Endothelial cell of umbilical vein (primary cell): ENCODE measurements around the gene VWA1.

Experiments
- POLR2A ChIP-seq: IDR thresholded peaks from 2 replicates; pipeline ENCODE4 v1.6.1; 2012; ENCODE audit warnings: low read depth, mild to moderate bottlenecking, control low read depth, low read length
- POLR2AphosphoS5 ChIP-seq: IDR thresholded peaks from 2 replicates; pipeline ENCODE4 v1.6.1; 2012; ENCODE audit warnings: low read depth, mild to moderate bottlenecking, control low read depth, low read length, moderate library complexity; ENCODE audit not compliant: insufficient read depth
- TF ChIP-seq, protein P1 (sequence below), 2 donors: IDR thresholded peaks; 1 replicate in 1 of 2; 2 replicates in 1 of 2; pipeline ENCODE4 v1.5.1; 2011; ENCODE audit warnings: low read length in 2 of 2, mild to moderate bottlenecking in 2 of 2, moderate library complexity in 2 of 2, control low read depth in 1 of 2, inconsistent platforms in 1 of 2, low read depth in 1 of 2; ENCODE audit not compliant: insufficient read depth in 1 of 2; ENCODE audit errors: extremely low read depth in 1 of 2

DNA sequence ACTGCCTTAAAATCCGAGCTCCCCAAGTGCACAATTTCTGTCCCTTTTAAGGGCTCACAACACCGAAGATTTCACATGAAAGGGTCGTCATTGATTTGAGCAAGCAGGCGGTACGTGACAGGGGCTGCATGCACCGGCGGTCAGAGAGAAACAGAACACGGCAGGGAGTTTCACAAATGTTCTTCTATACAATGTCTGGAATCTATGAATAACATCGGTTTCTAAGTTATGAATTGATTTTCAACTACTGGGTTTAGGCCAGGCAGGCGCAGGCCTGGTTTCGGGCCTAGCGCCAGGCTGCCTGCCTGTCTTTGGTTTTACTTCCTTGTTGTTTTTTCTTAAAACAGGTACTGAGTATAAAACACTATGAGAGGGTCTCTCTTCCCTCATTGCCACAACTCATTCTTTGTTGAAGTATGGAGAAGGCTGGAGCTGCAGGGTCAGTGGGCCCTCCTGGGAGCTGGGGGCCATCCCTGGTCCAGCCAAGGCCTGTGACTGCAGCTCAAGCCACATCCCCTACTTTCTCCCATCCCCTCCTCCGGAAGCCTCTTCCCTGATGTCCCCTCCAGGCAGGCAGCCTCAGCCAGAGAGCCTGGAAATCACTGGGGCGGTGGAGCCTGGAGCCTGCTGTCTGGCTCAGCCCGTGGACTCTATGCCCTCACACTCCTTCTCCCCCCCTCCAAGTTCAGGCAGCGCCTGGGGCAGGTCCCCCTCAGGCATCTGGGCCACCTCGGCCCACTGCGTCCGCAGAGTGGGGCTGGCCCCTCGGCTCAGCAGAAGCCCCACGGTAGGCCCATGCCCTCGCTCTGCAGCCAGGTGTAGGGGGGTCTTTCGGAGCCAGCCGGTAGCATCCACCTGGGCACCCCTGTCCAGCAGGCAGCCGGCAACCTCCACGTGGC is 16.8 kb upstream of the VWA1 start:
- TF ChIP-seq, protein P1, sequence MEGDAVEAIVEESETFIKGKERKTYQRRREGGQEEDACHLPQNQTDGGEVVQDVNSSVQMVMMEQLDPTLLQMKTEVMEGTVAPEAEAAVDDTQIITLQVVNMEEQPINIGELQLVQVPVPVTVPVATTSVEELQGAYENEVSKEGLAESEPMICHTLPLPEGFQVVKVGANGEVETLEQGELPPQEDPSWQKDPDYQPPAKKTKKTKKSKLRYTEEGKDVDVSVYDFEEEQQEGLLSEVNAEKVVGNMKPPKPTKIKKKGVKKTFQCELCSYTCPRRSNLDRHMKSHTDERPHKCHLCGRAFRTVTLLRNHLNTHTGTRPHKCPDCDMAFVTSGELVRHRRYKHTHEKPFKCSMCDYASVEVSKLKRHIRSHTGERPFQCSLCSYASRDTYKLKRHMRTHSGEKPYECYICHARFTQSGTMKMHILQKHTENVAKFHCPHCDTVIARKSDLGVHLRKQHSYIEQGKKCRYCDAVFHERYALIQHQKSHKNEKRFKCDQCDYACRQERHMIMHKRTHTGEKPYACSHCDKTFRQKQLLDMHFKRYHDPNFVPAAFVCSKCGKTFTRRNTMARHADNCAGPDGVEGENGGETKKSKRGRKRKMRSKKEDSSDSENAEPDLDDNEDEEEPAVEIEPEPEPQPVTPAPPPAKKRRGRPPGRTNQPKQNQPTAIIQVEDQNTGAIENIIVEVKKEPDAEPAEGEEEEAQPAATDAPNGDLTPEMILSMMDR (IDR thresholded peaks at IDR 0.05; ENCODE audit: extremely low read depth in 1 of 2, insufficient read depth in 1 of 2, low read depth in 1 of 2, low read length in 2 of 2) = no peak
- TF ChIP-seq POLR2A = no peak
- TF ChIP-seq POLR2AphosphoS5 = no peak
